ENCODE measurements around the gene CCDC190. TPM values are rescaled to one million over a fixed set of nuclear protein-coding genes. Genes with fewer than 3 reads are reported as not detected.

The CCDC190 gene
- total and polyA plus RNA-seq, 2 experiments from 2014 or later: not detected

GRCh38 chr1:162823771-162824525 lies 37.0 kb downstream of the CCDC190 start (continued):
- TF ChIP-seq ZNF462 (CRISPR knock-in tag; IDR thresholded peaks at IDR 0.05): no peak
- no peak for TF ChIP-seq ZNF114 (CRISPR knock-in tag; IDR thresholded peaks at IDR 0.05)

DNA sequence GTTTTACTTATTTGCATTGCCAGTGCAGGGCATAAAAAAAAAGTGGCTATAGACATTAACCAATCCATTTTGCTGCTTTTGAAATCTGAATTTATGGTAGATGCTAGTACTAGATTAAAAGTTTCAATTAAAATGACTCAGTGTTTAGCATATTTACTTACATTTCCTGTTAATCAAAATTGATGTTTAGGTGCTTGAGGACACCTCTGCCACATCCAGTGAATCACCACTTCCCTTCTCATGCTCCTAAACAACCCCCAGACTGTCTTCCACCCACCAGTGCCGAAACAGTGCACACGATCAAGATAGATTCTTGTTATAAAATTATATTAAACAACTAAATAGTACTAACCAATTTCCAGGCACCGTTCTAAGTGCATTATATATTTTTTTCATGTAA lies 37.7 kb downstream of the CCDC190 start:
- peaks cover 13% of the 10 kb centered on the region for H3K4me1 Mint-ChIP-seq
- H3K4me2 ChIP-seq: peak overlapping the region; percentile 92
- H4K20me1 ChIP-seq (replicated peaks; ENCODE audit: insufficient read depth): no peaks in the 10 kb centered on the region
- peaks cover 2% of the 10 kb centered on the region for H3K27me3 Mint-ChIP-seq (ENCODE audit: insufficient read depth, low read depth, poor library complexity)
- H3K27ac Mint-ChIP-seq: no peak overlapping the region
- no peaks in the 10 kb centered on the region for H3K9me3 Mint-ChIP-seq
- no peak for DNase-seq (ENCODE audit: low spot score)
- H3K4me3 Mint-ChIP-seq: peak overlapping the region; percentile 94; the same call in 2 of the 3 replicates
- peak overlapping the region; percentile 99 for H2AFZ ChIP-seq
- H3K4me3 ChIP-seq: peak overlapping the region; percentile 84
- H3K36me3 Mint-ChIP-seq (ENCODE audit: low read depth): no peaks in the 10 kb centered on the region
- no peaks in the 10 kb centered on the region; the same call in 1 of the 2 replicates for H3K27me3 ChIP-seq (ENCODE audit: insufficient read depth)
- H3K9me2 ChIP-seq (ENCODE audit: insufficient read depth): no peaks in the 10 kb centered on the region
- no peaks in the 10 kb centered on the region for H3K36me3 ChIP-seq (ENCODE audit: insufficient read depth)
- no peak overlapping the region for H3K27ac ChIP-seq (ENCODE audit: low read depth)
- ATAC-seq: no peak
- H3F3A ChIP-seq (replicated peaks; ENCODE audit: low read depth): no peaks in the 10 kb centered on the region
- peaks cover 16% of the 10 kb centered on the region for H3K4me1 ChIP-seq (ENCODE audit: insufficient read depth)
- H3K79me2 ChIP-seq (replicated peaks; ENCODE audit: insufficient read depth): no peaks in the 10 kb centered on the region
- TF ChIP-seq CREB1 (CRISPR knock-in tag; IDR thresholded peaks at IDR 0.05; ENCODE audit: low read depth) (no peak), POLR2AphosphoS5 (IDR thresholded peaks at IDR 0.05; ENCODE audit: low read depth) (no peak), ZNF462 (CRISPR knock-in tag; IDR thresholded peaks at IDR 0.05) (no peak), ZNF114 (CRISPR knock-in tag; IDR thresholded peaks at IDR 0.05) (no peak), STAT1 (IDR thresholded peaks at IDR 0.05; ENCODE audit: unreplicated experiment) (no peak), JUNB (IDR thresholded peaks at IDR 0.05; ENCODE audit: unreplicated experiment) (no peak)
